Lung microvascular endothelial cell (primary cell): ENCODE results near the gene MAGI1. TPM values are rescaled to one million over a fixed set of nuclear protein-coding genes. Genes with fewer than 3 reads are reported as not detected.
A peak's percentile ranks its signal among the peaks of the same experiment; 100 is the strongest.

ENCODE experiments used
- DNase-seq, 2 donors: peaks; one replicate each; pipeline versions ENCODE4 v3.0.0 to v3.0.0-alpha.2; 2010; ENCODE audit warnings: low read depth in 2 of 2
- total RNA-seq: library from RNA; depleted of rRNA; stranded (reverse); fragments of >200 nt; gene quantifications from 2 replicates; pipeline ENCODE4 v1.2.1, GENCODE V29; 2014

The MAGI1 gene
- total RNA-seq, 1 donor from 2014 or later = 76.4 TPM

DNA sequence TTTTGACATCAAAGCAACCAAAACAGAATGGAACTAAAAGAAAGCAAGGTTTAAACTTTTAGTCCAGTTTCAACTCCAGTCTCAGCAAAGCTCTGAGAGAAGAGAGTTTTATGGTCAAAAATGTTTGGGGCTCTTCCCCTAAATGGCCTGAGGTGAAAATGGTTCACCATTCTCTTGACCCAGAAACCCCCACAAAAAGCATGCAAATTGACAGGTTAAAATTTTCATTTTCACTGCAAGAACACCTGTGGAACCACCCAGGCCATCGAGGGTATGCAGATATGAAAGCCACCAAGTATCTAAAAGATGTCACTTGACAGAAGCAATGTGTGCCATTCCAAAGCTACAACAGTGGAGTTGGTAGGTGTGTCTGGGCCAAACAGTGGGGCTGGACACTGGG is 195.0 kb downstream of the MAGI1 start:
- no peak for DNase-seq

DNA sequence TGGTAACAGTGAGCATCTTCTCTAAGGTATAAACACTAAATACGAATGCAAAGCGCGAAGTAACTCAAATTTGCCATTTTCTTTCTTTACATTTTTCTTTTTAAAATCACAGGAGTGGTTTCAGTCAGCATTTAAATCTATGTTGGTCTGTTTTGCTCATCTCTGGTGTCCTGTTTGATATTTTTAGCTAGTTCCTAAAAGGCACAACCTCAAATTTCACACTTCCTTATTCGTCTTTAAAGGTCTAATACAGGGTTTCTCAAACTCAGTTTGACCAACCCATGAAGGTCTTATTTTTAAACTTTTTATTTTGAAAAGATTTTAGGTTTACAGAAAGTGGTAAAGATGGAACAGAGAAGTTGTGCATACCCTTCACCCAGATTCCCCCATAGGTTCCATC is 201.1 kb downstream of the MAGI1 start:
- DNase-seq = no peak

DNA sequence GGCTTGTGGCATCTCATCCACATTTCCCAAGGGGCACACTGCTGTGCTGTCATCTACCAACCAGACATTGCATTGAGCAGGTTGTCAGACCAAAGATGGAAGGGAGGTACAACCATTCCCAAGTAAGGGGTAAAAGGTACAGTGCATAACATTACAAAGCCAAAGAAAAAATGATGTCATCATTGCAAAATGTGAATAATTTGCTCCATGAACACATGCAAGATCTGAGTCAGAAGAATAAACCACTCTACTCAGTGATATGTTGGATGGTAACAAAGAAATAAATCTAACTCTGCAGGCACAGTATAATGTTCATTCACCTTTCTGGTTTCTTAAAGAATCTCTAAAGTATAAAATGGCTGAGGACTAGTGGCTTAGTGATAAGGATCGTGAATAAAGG is 202.7 kb downstream of the MAGI1 start:
- no peak for DNase-seq

DNA sequence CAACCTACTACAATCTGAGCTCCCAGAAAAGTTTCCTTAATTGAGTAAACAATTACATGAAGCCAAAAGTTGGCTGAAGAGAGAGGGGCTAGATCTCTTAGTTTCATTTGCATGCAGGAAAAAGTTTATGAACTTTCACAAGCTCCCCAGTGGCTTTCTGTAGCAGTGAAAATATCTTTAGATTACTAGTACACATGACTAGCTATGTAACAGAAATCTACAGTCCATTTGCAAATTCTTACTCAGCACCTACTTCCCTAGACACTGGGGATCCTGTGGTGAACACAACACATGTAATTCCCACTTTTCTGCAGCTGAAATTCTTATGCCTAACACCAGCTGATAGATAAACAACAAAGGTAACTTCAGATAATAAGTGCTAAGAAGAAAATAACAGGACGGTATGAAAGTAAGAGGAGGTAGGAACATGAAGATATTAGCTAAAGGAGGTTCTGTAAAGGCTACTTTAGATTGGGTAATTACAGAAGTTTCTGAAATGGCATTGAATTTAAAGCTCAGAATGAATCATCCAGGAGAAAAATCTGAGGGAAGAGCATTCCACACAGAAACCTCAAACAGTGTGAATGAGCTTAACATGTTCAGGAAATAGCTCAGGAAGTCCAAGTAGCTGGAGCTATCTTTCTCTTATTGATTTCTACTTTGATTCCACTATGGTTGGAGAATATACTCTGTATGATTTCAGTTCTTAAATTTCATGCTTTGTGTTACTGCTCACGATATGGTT is 204.8 kb downstream of the MAGI1 start:
- DNase-seq = peak; percentile 23 to 30

DNA sequence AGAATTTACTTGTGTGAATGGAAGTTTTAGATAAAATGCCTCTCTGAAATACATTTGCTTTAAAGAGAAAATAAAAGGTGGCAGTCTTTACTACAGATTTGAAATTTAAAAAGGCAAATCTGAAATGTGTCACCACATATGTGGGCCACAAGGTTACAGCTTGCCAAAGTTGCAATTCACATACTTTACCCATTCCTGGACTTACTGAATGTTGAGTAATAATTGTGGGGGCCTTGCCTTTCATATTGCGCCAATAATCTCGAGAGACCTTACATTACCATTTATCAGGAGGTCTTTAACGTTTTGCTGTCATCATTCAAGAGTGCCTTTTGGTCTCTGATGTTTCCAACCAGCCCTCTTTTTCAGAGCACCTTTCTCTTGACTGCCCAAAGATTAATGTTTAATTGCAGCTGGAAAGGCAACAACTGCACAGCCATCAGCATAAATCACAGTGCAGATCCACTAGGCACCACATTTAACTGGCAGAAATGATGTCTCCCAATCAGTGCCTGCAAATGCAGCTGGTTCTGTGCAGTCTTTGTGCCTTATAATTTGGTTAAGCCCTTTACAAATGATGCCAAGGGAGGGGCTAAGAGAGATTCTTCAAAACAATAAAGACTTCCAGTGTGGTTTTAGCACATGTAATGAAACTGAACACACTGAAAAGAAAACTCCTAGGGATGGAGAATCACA is 206.8 kb downstream of the MAGI1 start:
- peak in 1 of 2 donors; percentile 23 for DNase-seq

DNA sequence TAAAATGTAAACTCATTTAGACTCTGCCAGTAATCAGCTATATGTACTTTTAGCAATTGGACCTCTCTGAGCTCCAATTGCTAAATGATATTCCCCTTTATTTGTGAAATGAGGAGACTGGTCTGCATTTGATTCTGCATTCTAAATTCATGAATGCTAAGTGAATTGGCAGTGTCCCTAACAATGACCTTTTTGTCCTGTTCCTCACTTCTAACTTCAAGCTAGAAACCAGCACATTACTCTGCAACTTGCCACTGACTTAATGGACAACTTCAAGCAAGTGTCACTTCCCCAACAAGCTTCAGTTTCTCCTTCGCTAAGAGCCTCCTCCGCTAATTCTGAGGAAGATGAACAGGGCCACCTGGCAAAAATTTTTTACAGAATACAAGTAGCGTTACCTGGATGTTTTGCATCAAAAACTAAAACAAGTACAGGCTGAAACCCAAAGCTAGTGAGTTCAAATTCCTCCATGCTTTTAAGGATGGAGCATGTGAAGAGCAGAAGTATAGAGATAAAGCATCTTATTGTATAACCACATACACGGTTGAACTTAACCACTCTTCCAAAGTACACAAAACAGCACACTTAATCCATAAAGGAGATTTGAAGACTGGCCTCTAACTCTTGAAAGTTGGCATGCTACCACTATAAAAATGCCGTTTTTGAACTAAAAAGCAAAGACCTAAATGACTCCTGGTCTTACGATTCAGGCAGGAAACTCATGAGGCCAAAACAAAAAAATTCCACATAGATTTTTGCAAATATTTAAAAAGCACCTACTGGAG is 207.6 kb downstream of the MAGI1 start:
- no peak for DNase-seq

DNA sequence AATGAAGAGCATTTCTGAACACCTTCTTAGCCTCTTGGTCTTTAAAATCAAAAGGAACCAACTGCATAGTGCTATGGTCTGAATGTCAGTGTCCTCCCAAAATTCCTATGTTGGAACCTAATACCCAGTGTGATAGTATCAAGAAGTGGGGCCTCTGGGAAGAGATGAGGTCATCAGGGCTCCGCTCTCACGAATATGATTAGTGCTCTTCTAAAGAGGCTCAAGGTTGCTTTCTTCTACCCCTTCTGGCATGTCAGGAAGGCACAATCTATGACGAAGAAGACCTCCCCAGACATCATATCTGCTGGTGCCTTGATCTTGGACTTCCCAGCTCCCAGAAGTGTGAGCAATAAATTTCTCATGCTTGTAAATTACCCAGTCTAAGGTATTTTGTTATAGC is 209.5 kb downstream of the MAGI1 start:
- no peak for DNase-seq

DNA sequence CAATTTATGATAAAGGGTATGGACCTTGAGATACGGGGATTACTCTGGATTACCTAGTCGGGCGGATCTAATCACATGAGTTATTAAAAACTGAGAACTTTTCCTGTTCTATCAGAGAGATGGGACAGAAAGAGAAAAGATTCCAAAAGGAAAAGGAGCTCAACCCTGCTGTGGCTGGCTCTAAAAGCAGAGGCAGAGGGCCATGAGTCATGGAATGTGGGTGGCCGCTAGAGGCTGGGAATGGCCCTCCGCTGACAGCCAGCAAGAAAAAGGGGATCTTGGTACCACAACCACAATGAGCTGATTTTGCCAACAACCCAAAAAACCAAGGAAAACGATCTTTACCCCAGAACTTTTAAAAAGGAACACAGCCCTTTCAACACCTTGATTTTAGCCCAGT is 210.0 kb downstream of the MAGI1 start:
- no peak for DNase-seq

DNA sequence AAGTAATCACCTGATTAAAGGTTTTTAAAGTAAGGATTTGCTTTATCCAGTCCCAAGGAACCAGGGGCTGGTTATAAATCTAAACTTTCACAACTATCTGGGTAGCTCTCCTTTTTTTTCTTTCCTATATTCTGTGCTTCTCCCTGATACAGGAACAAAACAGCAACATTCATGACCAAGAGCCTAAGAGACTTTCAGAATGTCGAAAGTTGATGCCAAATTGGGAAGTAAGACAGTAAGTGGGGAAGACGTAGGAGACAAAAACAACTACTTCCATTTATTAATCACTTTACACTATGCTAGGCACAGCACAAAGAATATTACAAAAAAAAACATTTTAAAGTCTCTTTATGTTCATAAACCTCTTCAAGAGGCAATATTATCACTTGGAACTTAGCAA is 211.6 kb downstream of the MAGI1 start:
- DNase-seq = no peak

DNA sequence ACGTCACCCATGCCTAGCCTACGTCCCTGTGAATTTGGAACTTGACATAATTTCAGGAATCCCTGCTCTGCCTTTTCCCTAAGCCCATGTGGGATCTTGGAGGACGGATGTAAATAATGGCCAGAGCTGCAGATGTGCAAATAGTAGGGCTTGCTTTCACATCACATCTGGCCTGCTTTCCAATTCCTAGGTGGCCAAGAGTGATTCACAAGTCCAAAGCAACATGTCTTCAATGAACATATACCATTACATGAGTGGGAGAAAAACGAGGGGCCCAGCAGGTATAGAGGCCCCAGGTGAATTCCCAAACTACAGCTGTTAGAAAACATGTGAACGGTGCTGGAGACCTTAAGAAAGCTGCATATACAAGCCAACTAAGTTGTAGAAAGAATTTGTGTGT is 214.6 kb downstream of the MAGI1 start:
- DNase-seq = no peak

DNA sequence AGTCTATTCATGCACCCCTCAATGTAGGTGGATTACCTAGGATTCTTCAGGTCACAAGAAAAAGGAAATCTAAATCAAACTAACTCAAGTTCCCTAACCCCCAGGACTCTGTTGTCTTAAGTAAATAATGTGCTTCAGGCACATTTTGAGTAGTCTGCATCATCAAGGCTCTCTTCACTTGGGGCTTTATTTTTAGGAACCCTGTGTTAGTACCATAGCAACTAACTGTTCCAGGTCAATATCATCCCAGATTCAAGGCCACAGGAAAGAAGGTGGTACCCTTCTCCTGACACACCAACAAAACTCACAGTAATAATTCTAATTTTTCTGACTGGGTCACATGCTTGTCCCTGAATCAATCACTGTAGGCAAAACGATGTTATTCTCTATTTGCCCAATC is 218.1 kb downstream of the MAGI1 start:
- no peak for DNase-seq

DNA sequence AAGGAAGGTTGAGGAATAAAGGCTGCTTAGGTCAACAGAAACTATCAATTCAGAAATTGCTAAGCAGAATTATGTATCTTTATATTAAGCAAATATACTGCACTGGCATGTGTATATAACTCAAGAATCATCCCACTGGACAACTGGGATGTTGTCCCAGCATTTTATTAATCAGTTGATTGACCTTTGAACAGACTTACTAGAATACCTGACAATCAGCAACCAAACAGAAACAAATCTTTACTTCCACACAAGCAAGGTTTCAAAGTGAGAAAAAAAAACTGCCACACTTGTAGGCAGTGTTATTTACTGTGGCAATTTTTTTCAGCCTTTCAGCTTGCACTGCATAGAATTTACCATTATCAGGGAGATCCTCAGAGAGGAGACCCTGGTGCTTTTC is 218.8 kb downstream of the MAGI1 start:
- no peak for DNase-seq

DNA sequence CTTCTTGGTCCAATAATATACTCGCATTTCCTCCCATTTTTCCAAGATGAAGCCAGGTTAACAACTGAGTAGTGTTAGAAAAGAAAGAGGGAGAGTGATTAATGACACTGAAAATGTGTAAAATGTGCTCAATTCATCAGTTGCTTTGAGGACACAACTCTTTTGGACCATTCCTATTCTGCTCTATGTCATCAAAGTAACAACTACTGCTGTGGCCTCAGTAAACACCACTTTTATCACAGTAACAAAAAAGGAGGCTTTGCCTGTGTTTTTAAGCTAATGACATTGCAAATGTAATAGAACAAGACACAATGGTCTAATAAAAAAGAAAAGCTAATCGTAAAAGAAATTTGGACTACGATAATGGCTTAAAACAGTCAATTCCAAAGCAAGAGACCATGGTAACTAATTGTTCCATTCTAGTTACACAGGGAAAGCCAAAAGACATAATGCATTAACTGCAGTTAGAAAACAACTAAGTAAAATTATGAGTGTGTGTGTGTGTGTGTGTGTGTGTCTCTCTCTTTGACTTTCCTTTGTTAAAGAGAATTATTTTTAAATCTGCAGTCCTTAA is 221.1 kb downstream of the MAGI1 start:
- no peak for DNase-seq

DNA sequence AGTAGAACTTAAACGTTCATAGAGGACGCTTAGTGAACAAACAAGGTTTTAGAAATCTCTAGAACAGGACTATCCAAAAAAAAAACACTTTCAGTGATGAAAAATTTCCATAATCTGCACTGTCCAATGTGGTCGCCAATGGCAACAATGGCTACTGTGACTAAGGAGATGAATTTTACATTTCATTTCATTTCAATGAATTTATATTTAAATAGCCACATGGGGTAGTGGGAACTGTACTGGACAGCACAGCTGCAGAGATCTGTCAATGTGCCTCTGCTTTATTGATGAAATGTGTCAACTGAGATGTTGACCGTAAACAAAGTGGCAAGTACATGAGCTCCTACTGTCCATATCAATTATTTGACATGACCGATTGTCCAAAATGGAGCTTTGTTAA is 222.5 kb downstream of the MAGI1 start:
- DNase-seq = no peak

DNA sequence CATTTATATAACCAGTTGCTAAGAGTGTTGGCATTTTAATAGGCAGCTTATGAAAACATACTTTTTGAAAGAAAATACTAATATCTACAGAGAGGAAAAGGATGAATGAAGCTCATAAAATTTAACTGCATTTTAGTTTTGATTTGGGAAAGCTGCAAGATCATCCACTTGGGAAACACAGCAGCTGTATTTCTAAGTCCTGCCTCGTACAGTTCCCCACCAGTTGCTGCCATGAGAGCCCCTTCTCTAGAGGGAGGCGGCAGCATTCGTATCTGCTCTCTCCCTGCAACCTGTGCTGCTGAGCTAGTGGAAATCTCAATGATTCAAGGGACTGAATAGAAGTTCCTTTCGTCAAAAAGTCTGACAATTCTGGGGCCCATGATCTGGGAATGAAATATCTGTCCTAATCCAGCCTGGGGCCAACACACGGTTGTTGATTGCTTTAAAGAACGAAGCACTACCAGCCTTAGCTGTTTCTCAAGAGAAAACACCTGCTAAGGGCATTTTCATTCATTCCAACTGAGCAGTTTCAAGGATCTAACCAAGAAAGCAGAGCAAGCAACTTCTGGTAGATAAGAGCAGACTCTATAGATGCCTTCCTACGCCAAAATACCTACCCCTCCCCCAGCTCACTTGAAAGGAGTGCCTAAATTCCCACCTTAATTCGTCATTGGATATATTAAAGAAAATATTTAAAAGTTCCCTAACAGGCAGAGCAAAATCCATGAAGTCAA is 223.7 kb downstream of the MAGI1 start:
- no peak for DNase-seq

DNA sequence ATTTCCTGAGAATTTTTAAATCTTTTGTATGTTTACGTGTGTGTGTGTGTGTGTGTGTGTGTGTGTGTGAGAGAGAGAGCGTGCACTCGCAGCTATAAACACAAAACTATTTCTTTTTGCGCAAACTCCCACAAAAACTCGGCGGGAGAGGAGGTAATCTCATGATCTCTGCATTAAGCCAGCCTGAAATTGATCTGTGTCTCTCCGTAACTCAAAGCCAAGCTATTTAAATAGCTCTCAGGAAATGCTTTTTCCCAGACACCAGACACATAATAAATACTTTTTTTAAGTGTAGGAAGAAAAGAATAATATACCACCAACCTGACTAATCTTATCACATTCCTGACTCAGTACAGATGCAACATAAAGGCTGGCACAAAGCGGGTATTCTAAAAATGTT is 226.8 kb downstream of the MAGI1 start:
- peak in 1 of 2 donors; percentile 33 for DNase-seq

DNA sequence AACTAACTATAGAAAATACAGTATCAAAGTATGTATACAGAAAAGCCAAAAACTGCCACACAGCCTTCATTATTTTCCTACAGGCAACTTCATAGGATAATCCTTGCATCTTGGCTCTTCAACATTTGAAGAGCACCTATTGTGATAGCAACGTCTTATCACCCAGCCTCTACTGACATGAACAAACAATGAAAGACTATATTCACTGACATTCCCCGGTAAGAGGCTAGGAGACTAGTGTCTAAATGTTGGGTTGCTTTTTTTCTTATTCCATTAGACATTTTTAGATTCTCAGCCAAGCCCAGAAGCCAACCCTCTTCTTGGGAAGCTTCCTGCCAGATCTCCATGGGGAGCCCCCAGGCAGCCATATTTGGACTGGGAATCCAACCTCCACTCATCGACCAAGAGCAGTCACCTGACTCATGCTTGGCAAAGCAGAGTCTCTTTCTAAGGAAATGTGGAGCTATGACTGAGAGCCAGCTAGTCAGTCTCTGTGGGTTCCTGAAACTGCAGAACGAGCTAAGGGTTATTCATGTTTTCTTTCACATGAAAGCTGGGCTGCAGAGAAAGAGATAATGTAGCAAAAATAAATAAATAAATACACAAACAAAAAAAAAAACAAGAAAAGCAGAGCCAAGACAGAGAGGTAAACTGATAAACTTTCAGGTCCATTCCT is 227.5 kb downstream of the MAGI1 start:
- no peak for DNase-seq

DNA sequence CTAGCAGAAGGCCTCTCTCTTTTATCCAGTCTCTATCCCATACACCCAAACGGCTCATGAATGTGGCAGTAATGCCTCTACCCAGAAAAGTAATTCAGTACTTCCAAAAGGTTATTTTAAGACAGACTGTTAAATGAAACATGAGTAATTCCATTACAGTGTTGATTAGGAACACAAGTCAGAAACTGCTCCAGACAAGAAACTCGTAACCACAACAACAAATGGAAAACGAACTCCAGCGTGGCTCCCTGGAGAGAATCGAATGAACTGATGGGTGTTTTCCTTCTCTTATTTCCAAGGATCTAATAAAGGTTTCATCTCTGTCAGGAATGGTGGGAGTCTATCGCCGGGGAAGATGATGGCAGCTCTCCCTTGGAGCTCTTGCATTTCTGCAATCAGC is 228.4 kb downstream of the MAGI1 start:
- DNase-seq = no peak

DNA sequence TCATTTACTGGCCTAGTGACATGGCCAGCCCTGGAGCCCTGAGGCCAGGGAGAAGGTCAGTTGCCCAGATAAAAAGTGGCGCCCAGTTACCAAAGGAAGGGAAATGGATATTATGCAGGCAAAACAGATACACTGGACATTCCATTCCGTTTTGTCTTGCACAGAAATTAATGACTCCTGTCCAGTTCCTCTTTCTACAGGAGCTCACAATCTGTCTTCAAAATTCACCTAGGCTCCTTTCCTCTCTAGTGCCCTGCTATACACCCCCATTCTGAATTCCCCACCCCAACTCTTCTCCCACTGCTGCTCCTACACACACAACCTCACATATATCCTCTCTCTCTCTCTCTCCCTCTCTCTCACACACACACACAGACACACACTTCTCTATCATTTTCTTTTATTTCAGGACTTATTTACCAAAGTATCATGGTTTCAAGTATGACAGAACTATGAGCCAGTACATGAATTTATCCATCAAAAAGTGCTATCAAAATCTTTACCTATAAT is 229.0 kb downstream of the MAGI1 start:
- no peak for DNase-seq

DNA sequence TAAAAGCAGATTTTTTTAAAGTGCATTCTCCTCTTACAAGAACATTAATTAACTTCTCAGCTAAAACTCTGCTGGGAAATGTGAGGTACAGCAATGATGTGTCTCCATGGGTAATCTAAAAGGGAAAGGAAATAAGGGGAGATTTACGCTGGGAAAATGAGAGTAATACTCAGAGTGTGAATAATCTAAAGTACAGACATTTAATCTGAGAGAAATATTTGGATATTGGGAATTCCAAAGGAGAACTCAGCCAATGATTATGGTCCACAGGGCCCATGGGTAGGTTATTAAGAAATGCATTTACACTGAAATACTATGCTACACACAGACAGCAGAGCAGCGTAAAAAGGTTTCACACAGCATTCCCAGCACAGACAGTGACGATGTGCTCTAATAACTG is 229.9 kb downstream of the MAGI1 start:
- DNase-seq = no peak

DNA sequence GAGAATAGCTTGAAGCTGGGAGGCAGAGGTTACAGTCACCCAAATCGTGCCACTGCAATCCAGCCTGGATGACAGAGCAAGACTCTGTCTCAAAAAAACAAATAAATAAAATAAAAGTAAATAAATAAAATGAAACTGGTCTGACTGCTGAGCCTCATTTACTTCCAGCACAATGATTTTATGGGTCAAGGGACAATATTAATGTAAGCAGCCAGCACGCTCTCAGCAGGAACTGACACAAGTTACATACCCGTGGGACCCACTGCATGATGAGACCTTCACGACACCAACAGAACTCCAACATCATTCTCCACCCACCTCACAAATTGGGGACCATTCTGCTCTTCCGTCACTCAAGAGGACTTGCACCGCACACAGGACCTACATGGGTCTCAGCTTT is 230.3 kb downstream of the MAGI1 start:
- DNase-seq = no peak
